ENCODE measurements around the gene GPRIN1. TPM values are rescaled to one million over a fixed set of nuclear protein-coding genes. Genes with fewer than 3 reads are reported as not detected.

The GPRIN1 gene
- total RNA-seq, 4 donors from 2014 or later: 0.40 to 1.4 TPM; not detected in 2

DNA sequence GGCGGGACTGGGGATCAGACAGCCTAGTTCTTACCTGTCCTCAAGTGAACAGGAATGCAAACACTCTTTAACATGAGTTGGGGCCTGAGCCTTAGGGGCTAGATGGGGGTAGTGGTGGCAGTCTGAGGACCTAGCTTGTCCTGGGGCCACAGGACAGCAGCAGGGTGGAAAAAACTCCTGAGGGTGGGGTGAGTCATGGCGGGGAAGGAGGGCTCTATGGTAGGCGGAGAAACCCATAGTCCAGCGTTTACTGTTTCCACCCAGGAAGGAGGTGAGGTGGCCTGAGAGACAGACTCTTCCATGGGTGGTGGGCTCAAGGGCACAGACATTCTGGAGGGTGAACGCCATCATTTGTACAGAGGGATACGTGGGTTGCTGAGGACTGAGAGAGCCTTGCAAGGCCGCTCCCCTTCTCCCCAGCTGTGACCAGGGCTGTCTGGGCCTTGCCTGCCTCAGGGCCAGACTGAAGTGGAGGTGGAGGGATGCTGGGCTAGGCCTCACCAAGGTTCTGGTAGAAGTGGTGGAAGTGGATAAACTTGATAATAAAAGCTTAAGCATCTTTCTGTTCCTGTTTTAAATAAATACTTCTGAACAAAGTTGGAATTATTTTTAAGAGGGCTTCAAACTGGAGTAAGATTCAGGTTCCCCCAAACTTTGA is 36.2 kb upstream of the GPRIN1 start:
- Histone ChIP-seq H3K27ac (peak overlapping the region; percentile 66 to 79), H3K4me1 (peaks cover 0 to 6% of the 10 kb centered on the region in 2 donors), H3K4me3 (no peak overlapping the region), H3K9me3 (no peaks in the 10 kb centered on the region), H3K36me3 (no peaks in the 10 kb centered on the region), H3K27me3 (no peaks in the 10 kb centered on the region)
- DNase-seq: no peak
- intact Hi-C loops (cut with DNase I; ENCODE audit: low total_unique reads): no loop called here
- TF ChIP-seq POLR2A (IDR thresholded peaks at IDR 0.05): no peak
- TF ChIP-seq, protein P1, sequence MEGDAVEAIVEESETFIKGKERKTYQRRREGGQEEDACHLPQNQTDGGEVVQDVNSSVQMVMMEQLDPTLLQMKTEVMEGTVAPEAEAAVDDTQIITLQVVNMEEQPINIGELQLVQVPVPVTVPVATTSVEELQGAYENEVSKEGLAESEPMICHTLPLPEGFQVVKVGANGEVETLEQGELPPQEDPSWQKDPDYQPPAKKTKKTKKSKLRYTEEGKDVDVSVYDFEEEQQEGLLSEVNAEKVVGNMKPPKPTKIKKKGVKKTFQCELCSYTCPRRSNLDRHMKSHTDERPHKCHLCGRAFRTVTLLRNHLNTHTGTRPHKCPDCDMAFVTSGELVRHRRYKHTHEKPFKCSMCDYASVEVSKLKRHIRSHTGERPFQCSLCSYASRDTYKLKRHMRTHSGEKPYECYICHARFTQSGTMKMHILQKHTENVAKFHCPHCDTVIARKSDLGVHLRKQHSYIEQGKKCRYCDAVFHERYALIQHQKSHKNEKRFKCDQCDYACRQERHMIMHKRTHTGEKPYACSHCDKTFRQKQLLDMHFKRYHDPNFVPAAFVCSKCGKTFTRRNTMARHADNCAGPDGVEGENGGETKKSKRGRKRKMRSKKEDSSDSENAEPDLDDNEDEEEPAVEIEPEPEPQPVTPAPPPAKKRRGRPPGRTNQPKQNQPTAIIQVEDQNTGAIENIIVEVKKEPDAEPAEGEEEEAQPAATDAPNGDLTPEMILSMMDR (IDR thresholded peaks at IDR 0.05): no peak

DNA sequence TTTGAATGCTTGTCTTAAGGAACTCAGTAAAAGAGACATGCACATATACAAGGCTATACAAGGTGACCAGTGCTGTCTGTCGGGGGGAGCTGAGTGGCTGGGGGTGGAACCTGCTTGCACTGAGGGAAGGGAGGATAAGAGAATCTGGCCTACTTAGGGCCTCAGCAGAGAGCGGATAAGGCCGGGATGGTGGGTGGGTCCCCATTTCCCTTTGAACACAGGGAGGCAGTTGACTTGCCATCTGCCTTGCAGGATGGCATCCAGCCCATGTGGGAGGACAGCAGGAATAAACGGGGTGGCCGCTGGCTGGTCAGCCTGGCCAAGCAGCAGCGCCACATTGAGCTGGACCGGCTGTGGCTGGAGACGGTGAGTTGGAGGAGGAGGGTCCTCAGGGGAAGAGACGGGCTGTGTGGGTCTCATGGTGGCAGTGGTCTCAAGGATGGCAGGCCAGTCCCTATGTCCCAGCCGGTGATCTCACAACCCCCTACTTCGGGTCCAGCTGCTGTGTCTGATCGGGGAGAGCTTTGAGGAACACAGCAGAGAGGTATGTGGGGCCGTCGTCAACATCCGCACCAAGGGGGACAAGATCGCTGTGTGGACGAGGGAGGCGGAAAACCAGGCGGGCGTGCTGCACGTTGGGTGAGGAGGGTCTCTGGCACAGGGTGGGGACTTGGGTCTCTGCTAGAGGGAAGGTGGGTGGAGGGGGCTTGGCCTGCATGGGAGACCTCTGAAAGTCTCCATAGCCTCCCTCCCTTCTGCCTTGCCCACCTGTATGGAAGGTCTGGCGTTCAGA is 35.1 kb upstream of the GPRIN1 start:
- intact Hi-C loops (cut with DNase I; ENCODE audit: low total_unique reads): no loop called here
- peaks cover 0 to 6% of the 10 kb centered on the region in 2 donors for H3K4me1 ChIP-seq
- no peak overlapping the region for H3K27ac ChIP-seq
- DNase-seq: no peak
- H3K27me3 ChIP-seq: no peaks in the 10 kb centered on the region
- no peaks in the 10 kb centered on the region for H3K36me3 ChIP-seq
- H3K4me3 ChIP-seq: no peak overlapping the region
- TF ChIP-seq, protein P1 (IDR thresholded peaks at IDR 0.05): no peak
- no peak for TF ChIP-seq POLR2A (IDR thresholded peaks at IDR 0.05)
- no peaks in the 10 kb centered on the region for H3K9me3 ChIP-seq

DNA sequence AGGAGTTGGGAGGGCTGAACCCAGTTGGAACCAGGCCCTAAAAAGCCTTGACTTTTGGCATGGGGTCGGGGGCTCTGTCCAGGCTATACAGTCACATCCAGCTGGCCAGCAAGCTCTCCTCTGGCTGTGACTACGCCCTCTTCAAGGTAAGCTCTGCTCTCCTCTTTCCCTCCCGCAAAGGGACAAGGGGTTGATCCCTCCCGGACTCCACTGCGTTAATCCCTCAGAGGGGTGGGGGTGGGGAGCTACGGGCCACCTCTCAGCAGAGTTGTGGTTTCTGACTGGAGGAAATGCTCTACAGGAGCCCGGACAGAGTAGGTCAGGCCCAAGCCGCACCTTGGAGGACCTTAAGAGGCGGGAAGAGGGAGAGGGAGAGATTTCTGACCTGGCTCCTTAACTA is 34.3 kb upstream of the GPRIN1 start:
- intact Hi-C loops (cut with DNase I; ENCODE audit: low total_unique reads): no loop called here
- Histone ChIP-seq H3K36me3 (no peaks in the 10 kb centered on the region), H3K4me3 (no peak overlapping the region), H3K27ac (no peak overlapping the region), H3K9me3 (no peaks in the 10 kb centered on the region), H3K4me1 (peaks cover 0 to 6% of the 10 kb centered on the region in 2 donors), H3K27me3 (no peaks in the 10 kb centered on the region)
- DNase-seq: no peak
- TF ChIP-seq, protein P1 (IDR thresholded peaks at IDR 0.05): no peak
- TF ChIP-seq POLR2A (IDR thresholded peaks at IDR 0.05): no peak

GRCh38 chr5:176643491-176644219 is 33.7 kb upstream of the GPRIN1 start:
- TF ChIP-seq POLR2A (IDR thresholded peaks at IDR 0.05): no peak
- TF ChIP-seq, protein P1 (IDR thresholded peaks at IDR 0.05): no peak
- H3K27ac ChIP-seq: no peak overlapping the region
- no peaks in the 10 kb centered on the region for H3K36me3 ChIP-seq
- no peaks in the 10 kb centered on the region for H3K27me3 ChIP-seq
- no peak overlapping the region for H3K4me3 ChIP-seq
- peaks cover 0 to 6% of the 10 kb centered on the region in 2 donors for H3K4me1 ChIP-seq
- DNase-seq: no peak
- H3K9me3 ChIP-seq: no peaks in the 10 kb centered on the region
- intact Hi-C loops (cut with DNase I; ENCODE audit: low total_unique reads): no loop called here
